IMR-90 (cell line): ENCODE measurements around the gene SURF6. TPM values are rescaled to one million over a fixed set of nuclear protein-coding genes. Genes with fewer than 3 reads are reported as not detected.

ENCODE experiments used
- ATAC-seq: fragments of 200-7000 bp; cut with Tn5 transposase; 2 replicates; pipeline ENCODE4 v1.9.1; 2020; ENCODE audit warnings: low read depth, mild to moderate bottlenecking, moderate library complexity
- BruUV-seq: library from RNA; stranded (reverse); fragments of 400-500 nt; replicated peaks from 2 replicates; lab custom pipeline; 2021; lab: Mats Ljungman, UMichigan
- CTCF ChIA-PET: fragments of 300-600 bp; formaldehyde crosslinking; extraction: SDS; loops from one replicate; lab custom pipeline; 2021; ENCODE audit warnings: antibody characterized with exemption; lab: Yijun Ruan, JAX
- POLR2A ChIA-PET: fragments of 300-600 bp; sonication (Branson Sonifier 250); formaldehyde crosslinking; loops from one replicate; lab custom pipeline; 2022; ENCODE audit warnings: antibody characterized with exemption; ENCODE audit not compliant: unreplicated experiment; lab: Charles Lee
- DNase-seq: peaks from one replicate; pipeline ENCODE4 v3.0.0; 2013
- H2AFZ ChIP-seq: replicated peaks from 2 replicates; pipeline ENCODE3; 2013; ENCODE audit warnings: low read length, mild to moderate bottlenecking; ENCODE audit not compliant: poor library complexity
- H2AK5ac ChIP-seq: 2 replicates; pipeline ENCODE4 v1.6.1; 2013; ENCODE audit warnings: low read depth, low read length, inconsistent platforms
- H2AK9ac ChIP-seq: replicated peaks from 2 replicates; pipeline ENCODE3; 2013; ENCODE audit warnings: mild to moderate bottlenecking, low read depth, low read length, moderate library complexity; ENCODE audit not compliant: poor library complexity
- H2BK120ac ChIP-seq: 2 replicates; pipeline ENCODE4 v1.6.1; 2013; ENCODE audit warnings: low read depth, low read length, inconsistent platforms
- H2BK15ac ChIP-seq: 3 replicates; pipeline ENCODE4 v1.6.1; 2013; ENCODE audit warnings: low read depth, low read length, inconsistent platforms
- H2BK20ac ChIP-seq: 2 replicates; pipeline ENCODE4 v1.6.1; 2013; ENCODE audit warnings: low read depth, mild to moderate bottlenecking, inconsistent platforms, low read length, moderate library complexity
- H2BK5ac ChIP-seq: 2 replicates; pipeline ENCODE4 v1.6.1; 2013; ENCODE audit warnings: mild to moderate bottlenecking, low read depth, low read length, inconsistent platforms; ENCODE audit not compliant: poor library complexity, severe bottlenecking
- H3K14ac ChIP-seq: replicated peaks from 2 replicates; pipeline ENCODE4 v1.6.1; 2013; ENCODE audit warnings: low read depth, low read length, inconsistent platforms
- H3K18ac ChIP-seq: 2 replicates; pipeline ENCODE4 v1.6.1; 2013; ENCODE audit warnings: low read depth, low read length, control low read depth
- H3K23ac ChIP-seq: 2 replicates; pipeline ENCODE4 v1.6.1; 2013; ENCODE audit warnings: low read depth, low read length, inconsistent platforms
- H3K27ac ChIP-seq: 2 replicates; pipeline ENCODE4 v1.5.1; 2013; ENCODE audit warnings: mild to moderate bottlenecking, control low read depth, low read length; ENCODE audit not compliant: insufficient read depth
- H3K27me3 ChIP-seq: 2 replicates; pipeline ENCODE4 v1.6.1; 2013; ENCODE audit warnings: low read length; ENCODE audit not compliant: control insufficient read depth, insufficient read depth
- H3K36me3 ChIP-seq: 2 replicates; pipeline ENCODE4 v1.6.1; 2013; ENCODE audit warnings: low read length, mixed read lengths; ENCODE audit not compliant: control insufficient read depth, insufficient read depth
- H3K4ac ChIP-seq: 2 replicates; pipeline ENCODE4 v1.6.1; 2013; ENCODE audit warnings: low read depth, low read length, inconsistent platforms
- H3K4me1 ChIP-seq: 2 replicates; pipeline ENCODE4 v1.6.1; 2013; ENCODE audit warnings: low read length, mixed read lengths; ENCODE audit not compliant: control insufficient read depth, insufficient read depth
- H3K4me2 ChIP-seq: 2 replicates; pipeline ENCODE4 v1.6.1; 2013; ENCODE audit warnings: low read depth, mild to moderate bottlenecking, control low read depth, low read length, moderate library complexity
- H3K4me3 ChIP-seq: 2 replicates; pipeline ENCODE4 v1.5.1; 2013; ENCODE audit warnings: low read depth, mild to moderate bottlenecking, control low read depth, low read length, moderate library complexity; ENCODE audit not compliant: insufficient read depth
- H3K56ac ChIP-seq: 2 replicates; pipeline ENCODE4 v1.6.1; 2013; ENCODE audit warnings: low read length, inconsistent platforms; ENCODE audit not compliant: insufficient read depth; ENCODE audit errors: extremely low read depth
- H3K79me1 ChIP-seq, 2 experiments: 2 replicates each; pipeline ENCODE4 v1.6.1; 2013; ENCODE audit warnings: low read length in 2 of 2, inconsistent platforms in 1 of 2, low read depth in 1 of 2
- H3K9ac ChIP-seq: 2 replicates; pipeline ENCODE4 v1.6.1; 2013; ENCODE audit warnings: low read depth, low read length, control low read depth
- H3K9me1 ChIP-seq: 2 replicates; pipeline ENCODE4 v1.6.1; 2013; ENCODE audit warnings: low read length, inconsistent platforms; ENCODE audit not compliant: insufficient read depth
- H3K9me3 ChIP-seq: 2 replicates; pipeline ENCODE4 v1.6.1; 2013; ENCODE audit warnings: low read length; ENCODE audit not compliant: control insufficient read depth, insufficient read depth
- H4K20me1 ChIP-seq: 2 replicates; pipeline ENCODE4 v1.6.1; 2013; ENCODE audit warnings: low read length, inconsistent platforms; ENCODE audit not compliant: insufficient read depth
- H4K5ac ChIP-seq: 2 replicates; pipeline ENCODE4 v1.6.1; 2013; ENCODE audit warnings: mild to moderate bottlenecking, low read depth, low read length, control low read depth
- H4K8ac ChIP-seq, 2 experiments: 2 replicates each; pipeline ENCODE4 v1.6.1; 2013; ENCODE audit warnings: low read depth in 2 of 2, low read length in 2 of 2, control low read depth in 1 of 2, inconsistent platforms in 1 of 2
- H4K91ac ChIP-seq: 2 replicates; pipeline ENCODE4 v1.6.1; 2013; ENCODE audit warnings: low read depth, low read length, inconsistent platforms; ENCODE audit not compliant: insufficient read depth
- BHLHE40 ChIP-seq: fragments of 150-350 bp; IDR thresholded peaks from 2 replicates; pipeline ENCODE4 v1.6.1; 2016; ENCODE audit warnings: mild to moderate bottlenecking, low read depth, low read length
- CEBPB ChIP-seq: IDR thresholded peaks from 2 replicates; pipeline ENCODE4 v1.6.1; 2012; ENCODE audit warnings: low read depth, low read length, improper control_type of control experiment
- CTCF ChIP-seq: conservative IDR thresholded peaks from 2 replicates; pipeline ENCODE4 v1.5.1; 2012; ENCODE audit warnings: mild to moderate bottlenecking, low read depth, low read length, improper control_type of control experiment
- MAFK ChIP-seq: IDR thresholded peaks from 2 replicates; pipeline ENCODE4 v1.6.1; 2012; ENCODE audit warnings: low read depth, low read length, improper control_type of control experiment
- MAZ ChIP-seq: IDR thresholded peaks from 2 replicates; pipeline ENCODE4 v1.6.1; 2012; ENCODE audit warnings: low read depth, mild to moderate bottlenecking, low read length, improper control_type of control experiment, moderate library complexity, borderline replicate concordance
- MXI1 ChIP-seq: IDR thresholded peaks from 2 replicates; pipeline ENCODE4 v1.6.1; 2012; ENCODE audit warnings: low read depth, mild to moderate bottlenecking, low read length, moderate library complexity, borderline replicate concordance
- NFE2L2 ChIP-seq: fragments of 150-350 bp; IDR thresholded peaks from 2 replicates; pipeline ENCODE4 v1.6.1; 2016; ENCODE audit warnings: low read depth, mild to moderate bottlenecking, low read length
- RCOR1 ChIP-seq: IDR thresholded peaks from 2 replicates; pipeline ENCODE4 v1.6.1; 2012; ENCODE audit warnings: mild to moderate bottlenecking, low read length, improper control_type of control experiment; ENCODE audit not compliant: insufficient replicate concordance
- RFX5 ChIP-seq: IDR thresholded peaks from 2 replicates; pipeline ENCODE4 v1.8.0; 2012; ENCODE audit warnings: low read depth, mild to moderate bottlenecking, low read length, moderate library complexity
- SMC3 ChIP-seq: fragments of 150-350 bp; IDR thresholded peaks from 2 replicates; pipeline ENCODE4 v1.6.1; 2016; ENCODE audit warnings: low read depth, mild to moderate bottlenecking, antibody characterized with exemption, low read length, moderate library complexity
- WGBS, 2 experiments: methylation state at CpG; one replicate each; pipeline versions ENCODE4 v1.1.5 to v1.1.7; 2013; ENCODE audit warnings: missing lambda C conversion rate in 2 of 2; ENCODE audit not compliant: insufficient read length in 1 of 2; ENCODE audit errors: extremely low coverage in 2 of 2; 5-methylcytosine and 5-hydroxymethylcytosine counted together
- dilution Hi-C: fragments of 300-500 bp; cut with HindIII; formaldehyde crosslinking; loops from one replicate; pipeline ENCODE4 v1.14.3; 2018; ENCODE audit warnings: low sequenced_read_pairs; ENCODE audit not compliant: unreplicated experiment
- in situ Hi-C: fragments of 300-500 bp; cut with MboI; formaldehyde crosslinking; loops from 3 replicates; pipeline ENCODE4 v1.14.3; 2019; ENCODE audit warnings: low sequenced_read_pairs, inconsistent platforms, mixed read lengths
- intact Hi-C: fragments of 100-400 bp; cut with micrococcal nuclease; formaldehyde crosslinking; loops from 2 replicates; pipeline ENCODE4 v1.10.0; 2022
- polyA plus RNA-seq, 3 experiments: library from polyadenylated mRNA; depleted of rRNA; stranded (reverse); fragments of >200 nt; gene quantifications; 2 replicates each; pipeline ENCODE4 v1.2.3, GENCODE V29; 2012; ENCODE audit warnings: low replicate concordance in 1 of 3
- total RNA-seq: library from RNA; depleted of rRNA; stranded (reverse); fragments of >200 nt; gene quantifications from 2 replicates; pipeline ENCODE4 v1.2.3, GENCODE V29; 2012
- TF ChIP-seq, protein P1 (sequence below): fragments of 150-350 bp; IDR thresholded peaks from 2 replicates; pipeline ENCODE4 v1.6.1; 2016; ENCODE audit warnings: low read depth, mild to moderate bottlenecking, low read length, moderate library complexity, borderline replicate concordance

The SURF6 gene
- total and polyA plus RNA-seq, 2 of the 4 experiments (the other 2 are of a cell fraction) = 6.1 to 12.8 TPM

DNA sequence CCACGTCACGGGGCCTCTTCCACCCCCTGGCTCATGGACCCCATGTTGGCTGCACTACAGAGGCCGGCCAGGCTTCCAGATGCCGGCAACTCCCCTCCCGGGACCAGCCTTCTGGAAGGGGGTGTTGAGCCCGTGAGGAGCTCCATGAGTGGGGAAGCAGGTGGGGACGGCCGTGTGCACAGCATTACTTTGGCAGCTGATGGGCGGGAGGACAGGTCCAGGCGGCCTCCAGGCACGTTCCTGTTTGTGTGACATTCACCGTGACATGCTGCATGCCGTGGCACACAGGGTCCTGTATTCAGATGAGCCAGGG lies 31.9 kb downstream of the SURF6 start:
- no peak overlapping the region for H4K5ac ChIP-seq
- no peaks in the 10 kb centered on the region for H3K36me3 ChIP-seq
- H4K20me1 ChIP-seq = no peaks in the 10 kb centered on the region
- H3K27ac ChIP-seq = no peak overlapping the region
- H3K9me1 ChIP-seq = no peaks in the 10 kb centered on the region
- ChIA-PET CTCF (no interaction called here), POLR2A (no interaction called here)
- no peak overlapping the region for H4K91ac ChIP-seq
- no peak overlapping the region for H2AK5ac ChIP-seq
- ATAC-seq (no peak), DNase-seq (no peak)
- H3K4me2 ChIP-seq = no peak overlapping the region
- TF ChIP-seq, protein P1, sequence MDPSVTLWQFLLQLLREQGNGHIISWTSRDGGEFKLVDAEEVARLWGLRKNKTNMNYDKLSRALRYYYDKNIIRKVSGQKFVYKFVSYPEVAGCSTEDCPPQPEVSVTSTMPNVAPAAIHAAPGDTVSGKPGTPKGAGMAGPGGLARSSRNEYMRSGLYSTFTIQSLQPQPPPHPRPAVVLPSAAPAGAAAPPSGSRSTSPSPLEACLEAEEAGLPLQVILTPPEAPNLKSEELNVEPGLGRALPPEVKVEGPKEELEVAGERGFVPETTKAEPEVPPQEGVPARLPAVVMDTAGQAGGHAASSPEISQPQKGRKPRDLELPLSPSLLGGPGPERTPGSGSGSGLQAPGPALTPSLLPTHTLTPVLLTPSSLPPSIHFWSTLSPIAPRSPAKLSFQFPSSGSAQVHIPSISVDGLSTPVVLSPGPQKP = no peak
- TF ChIP-seq MXI1 (no peak), RFX5 (no peak), BHLHE40 (no peak), NFE2L2 (no peak), MAFK (no peak), CTCF (no peak), MAZ (no peak), CEBPB (no peak), SMC3 (no peak), RCOR1 (no peak)
- no CpG with 5 or more reads among the region's 13 CpGs for WGBS, 2 experiments
- no peak overlapping the region for H3K23ac ChIP-seq
- no peaks in the 10 kb centered on the region for H3K79me1 ChIP-seq
- H2BK15ac ChIP-seq = no peak overlapping the region
- H3K18ac ChIP-seq = no peak overlapping the region
- no peak overlapping the region for H2AFZ ChIP-seq
- no peak overlapping the region for H2BK5ac ChIP-seq
- H3K4me1 ChIP-seq = no peaks in the 10 kb centered on the region
- no peak overlapping the region for H2AK9ac ChIP-seq
- no peak overlapping the region for H4K8ac ChIP-seq
- H3K27me3 ChIP-seq = peaks cover 20% of the 10 kb centered on the region
- intact Hi-C loops (no loop called here), in situ Hi-C loops (no loop called here), dilution Hi-C loops (no loop called here)
- no peaks in the 10 kb centered on the region for H3K9me3 ChIP-seq
- no peak overlapping the region for H3K56ac ChIP-seq
- no peak overlapping the region for H3K14ac ChIP-seq
- no peak overlapping the region for H3K4me3 ChIP-seq
- H2BK120ac ChIP-seq = no peak overlapping the region
- no peak overlapping the region for H3K4ac ChIP-seq
- no peak overlapping the region for H2BK20ac ChIP-seq
- H3K9ac ChIP-seq = no peak overlapping the region
- no TSS peak for BruUV-seq
